ENCODE measurements around the gene LAMB4.
"Not testable (repeated sequence)": the region's sequence is repeated elsewhere in the genome, so short reads cannot be mapped to it uniquely, and the experiment has no call there.

Gene LAMB4

GRCh38 chr7:108044345-108044744, 85.8 kb downstream of the LAMB4 start:
- no peak for DNase-seq

- DNase-seq: no peak
These were observed 91.2 kb downstream of the LAMB4 start for GRCh38 chr7:108038986-108039385.

- no peak for DNase-seq
These were observed 92.4 kb downstream of the LAMB4 start for GRCh38 chr7:108037741-108038140.

- no peak for DNase-seq
These were observed 93.0 kb downstream of the LAMB4 start for GRCh38 chr7:108037140-108037539.

- no peak for DNase-seq
These were observed 95.6 kb downstream of the LAMB4 start for GRCh38 chr7:108034586-108034985.

- DNase-seq: no peak
These were observed 96.2 kb downstream of the LAMB4 start for GRCh38 chr7:108033776-108034497.

GRCh38 chr7:108033309-108033708, 96.9 kb downstream of the LAMB4 start:
- not testable (repeated sequence) for DNase-seq

- no peak for DNase-seq
These were observed 99.6 kb downstream of the LAMB4 start for GRCh38 chr7:108030516-108030915.

GRCh38 chr7:108029034-108029433, 101.1 kb downstream of the LAMB4 start:
- DNase-seq: no peak

- peak; percentile 25 for DNase-seq
These were observed 102.0 kb downstream of the LAMB4 start for GRCh38 chr7:108028111-108028510.

GRCh38 chr7:108027239-108027638, 102.9 kb downstream of the LAMB4 start:
- no peak for DNase-seq

- peak; percentile 28 for DNase-seq
These were observed 103.5 kb downstream of the LAMB4 start for GRCh38 chr7:108026647-108027046.

- DNase-seq: no peak
These were observed 104.0 kb downstream of the LAMB4 start for GRCh38 chr7:108026116-108026515.

GRCh38 chr7:108024538-108024937, 105.6 kb downstream of the LAMB4 start:
- DNase-seq: no peak

GRCh38 chr7:108020585-108020984, 109.6 kb downstream of the LAMB4 start:
- no peak for DNase-seq

GRCh38 chr7:108018668-108019067, 111.5 kb downstream of the LAMB4 start:
- DNase-seq: no peak

- DNase-seq: no peak
These were observed 112.4 kb downstream of the LAMB4 start for GRCh38 chr7:108017776-108018151.

- no peak for DNase-seq
These were observed 113.1 kb downstream of the LAMB4 start for GRCh38 chr7:108016841-108017775.

- no peak for DNase-seq
These were observed 114.4 kb downstream of the LAMB4 start for GRCh38 chr7:108015740-108016139.

GRCh38 chr7:108014747-108015682, 115.1 kb downstream of the LAMB4 start:
- no peak for DNase-seq

GRCh38 chr7:108014215-108014614, 115.9 kb downstream of the LAMB4 start:
- DNase-seq: no peak

GRCh38 chr7:108012499-108013430, 117.4 kb downstream of the LAMB4 start:
- no peak for DNase-seq

All from NCI-H2029 (cell line).